ENCODE data around the gene ACOX3. TPM values are rescaled to one million over a fixed set of nuclear protein-coding genes. Genes with fewer than 3 reads are reported as not detected.

ACOX3 gene
- total and polyA plus RNA-seq, 2 of the 8 experiments (the other 6 are each of a cell fraction or from before 2014, with no cell fraction given): 2.5 to 9.9 TPM

DNA sequence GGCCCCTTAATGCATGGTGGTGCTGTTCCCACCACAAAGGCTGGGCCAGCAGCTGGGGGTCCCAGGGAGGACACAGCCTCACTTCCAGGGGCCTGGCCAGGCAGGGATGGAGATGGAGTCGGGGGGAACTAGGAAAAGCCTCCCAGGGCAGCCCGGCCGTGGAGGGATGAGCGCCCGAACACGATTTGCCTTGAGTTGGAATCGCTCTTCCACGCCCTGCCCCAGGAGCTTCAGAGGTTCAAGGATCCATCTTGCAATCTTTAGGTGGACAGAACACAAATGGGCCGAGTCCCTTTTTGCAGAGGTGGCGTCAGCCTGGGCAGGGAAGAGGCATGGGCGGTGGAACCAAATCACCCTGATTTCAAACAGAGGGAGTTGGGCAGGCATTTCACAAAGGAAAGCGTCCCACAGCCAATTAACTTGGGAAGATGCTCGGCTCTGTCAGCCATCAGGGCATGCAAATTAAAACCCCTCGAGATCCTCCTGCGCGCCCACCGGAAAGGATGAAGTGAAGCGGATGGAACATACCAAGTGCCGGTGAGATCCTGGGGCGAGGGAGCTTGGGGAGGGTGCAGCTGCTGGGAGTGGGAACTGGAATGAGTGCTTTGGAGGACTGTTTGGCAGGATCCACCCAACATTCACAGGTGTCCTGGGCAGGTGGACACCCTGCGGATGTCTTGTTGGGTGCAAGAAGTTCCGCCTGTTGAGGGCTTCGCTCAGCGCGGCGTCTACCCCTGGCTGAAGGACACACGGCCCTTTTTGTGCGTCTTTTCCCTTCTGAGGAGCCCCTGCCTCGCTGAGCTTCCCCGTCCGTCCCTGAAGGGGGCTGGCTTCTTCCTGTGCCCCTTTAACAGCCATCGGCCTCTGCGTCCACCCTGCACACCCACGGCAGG is 95.2 kb downstream of the ACOX3 start (continued):
- TF ChIP-seq, protein P1, sequence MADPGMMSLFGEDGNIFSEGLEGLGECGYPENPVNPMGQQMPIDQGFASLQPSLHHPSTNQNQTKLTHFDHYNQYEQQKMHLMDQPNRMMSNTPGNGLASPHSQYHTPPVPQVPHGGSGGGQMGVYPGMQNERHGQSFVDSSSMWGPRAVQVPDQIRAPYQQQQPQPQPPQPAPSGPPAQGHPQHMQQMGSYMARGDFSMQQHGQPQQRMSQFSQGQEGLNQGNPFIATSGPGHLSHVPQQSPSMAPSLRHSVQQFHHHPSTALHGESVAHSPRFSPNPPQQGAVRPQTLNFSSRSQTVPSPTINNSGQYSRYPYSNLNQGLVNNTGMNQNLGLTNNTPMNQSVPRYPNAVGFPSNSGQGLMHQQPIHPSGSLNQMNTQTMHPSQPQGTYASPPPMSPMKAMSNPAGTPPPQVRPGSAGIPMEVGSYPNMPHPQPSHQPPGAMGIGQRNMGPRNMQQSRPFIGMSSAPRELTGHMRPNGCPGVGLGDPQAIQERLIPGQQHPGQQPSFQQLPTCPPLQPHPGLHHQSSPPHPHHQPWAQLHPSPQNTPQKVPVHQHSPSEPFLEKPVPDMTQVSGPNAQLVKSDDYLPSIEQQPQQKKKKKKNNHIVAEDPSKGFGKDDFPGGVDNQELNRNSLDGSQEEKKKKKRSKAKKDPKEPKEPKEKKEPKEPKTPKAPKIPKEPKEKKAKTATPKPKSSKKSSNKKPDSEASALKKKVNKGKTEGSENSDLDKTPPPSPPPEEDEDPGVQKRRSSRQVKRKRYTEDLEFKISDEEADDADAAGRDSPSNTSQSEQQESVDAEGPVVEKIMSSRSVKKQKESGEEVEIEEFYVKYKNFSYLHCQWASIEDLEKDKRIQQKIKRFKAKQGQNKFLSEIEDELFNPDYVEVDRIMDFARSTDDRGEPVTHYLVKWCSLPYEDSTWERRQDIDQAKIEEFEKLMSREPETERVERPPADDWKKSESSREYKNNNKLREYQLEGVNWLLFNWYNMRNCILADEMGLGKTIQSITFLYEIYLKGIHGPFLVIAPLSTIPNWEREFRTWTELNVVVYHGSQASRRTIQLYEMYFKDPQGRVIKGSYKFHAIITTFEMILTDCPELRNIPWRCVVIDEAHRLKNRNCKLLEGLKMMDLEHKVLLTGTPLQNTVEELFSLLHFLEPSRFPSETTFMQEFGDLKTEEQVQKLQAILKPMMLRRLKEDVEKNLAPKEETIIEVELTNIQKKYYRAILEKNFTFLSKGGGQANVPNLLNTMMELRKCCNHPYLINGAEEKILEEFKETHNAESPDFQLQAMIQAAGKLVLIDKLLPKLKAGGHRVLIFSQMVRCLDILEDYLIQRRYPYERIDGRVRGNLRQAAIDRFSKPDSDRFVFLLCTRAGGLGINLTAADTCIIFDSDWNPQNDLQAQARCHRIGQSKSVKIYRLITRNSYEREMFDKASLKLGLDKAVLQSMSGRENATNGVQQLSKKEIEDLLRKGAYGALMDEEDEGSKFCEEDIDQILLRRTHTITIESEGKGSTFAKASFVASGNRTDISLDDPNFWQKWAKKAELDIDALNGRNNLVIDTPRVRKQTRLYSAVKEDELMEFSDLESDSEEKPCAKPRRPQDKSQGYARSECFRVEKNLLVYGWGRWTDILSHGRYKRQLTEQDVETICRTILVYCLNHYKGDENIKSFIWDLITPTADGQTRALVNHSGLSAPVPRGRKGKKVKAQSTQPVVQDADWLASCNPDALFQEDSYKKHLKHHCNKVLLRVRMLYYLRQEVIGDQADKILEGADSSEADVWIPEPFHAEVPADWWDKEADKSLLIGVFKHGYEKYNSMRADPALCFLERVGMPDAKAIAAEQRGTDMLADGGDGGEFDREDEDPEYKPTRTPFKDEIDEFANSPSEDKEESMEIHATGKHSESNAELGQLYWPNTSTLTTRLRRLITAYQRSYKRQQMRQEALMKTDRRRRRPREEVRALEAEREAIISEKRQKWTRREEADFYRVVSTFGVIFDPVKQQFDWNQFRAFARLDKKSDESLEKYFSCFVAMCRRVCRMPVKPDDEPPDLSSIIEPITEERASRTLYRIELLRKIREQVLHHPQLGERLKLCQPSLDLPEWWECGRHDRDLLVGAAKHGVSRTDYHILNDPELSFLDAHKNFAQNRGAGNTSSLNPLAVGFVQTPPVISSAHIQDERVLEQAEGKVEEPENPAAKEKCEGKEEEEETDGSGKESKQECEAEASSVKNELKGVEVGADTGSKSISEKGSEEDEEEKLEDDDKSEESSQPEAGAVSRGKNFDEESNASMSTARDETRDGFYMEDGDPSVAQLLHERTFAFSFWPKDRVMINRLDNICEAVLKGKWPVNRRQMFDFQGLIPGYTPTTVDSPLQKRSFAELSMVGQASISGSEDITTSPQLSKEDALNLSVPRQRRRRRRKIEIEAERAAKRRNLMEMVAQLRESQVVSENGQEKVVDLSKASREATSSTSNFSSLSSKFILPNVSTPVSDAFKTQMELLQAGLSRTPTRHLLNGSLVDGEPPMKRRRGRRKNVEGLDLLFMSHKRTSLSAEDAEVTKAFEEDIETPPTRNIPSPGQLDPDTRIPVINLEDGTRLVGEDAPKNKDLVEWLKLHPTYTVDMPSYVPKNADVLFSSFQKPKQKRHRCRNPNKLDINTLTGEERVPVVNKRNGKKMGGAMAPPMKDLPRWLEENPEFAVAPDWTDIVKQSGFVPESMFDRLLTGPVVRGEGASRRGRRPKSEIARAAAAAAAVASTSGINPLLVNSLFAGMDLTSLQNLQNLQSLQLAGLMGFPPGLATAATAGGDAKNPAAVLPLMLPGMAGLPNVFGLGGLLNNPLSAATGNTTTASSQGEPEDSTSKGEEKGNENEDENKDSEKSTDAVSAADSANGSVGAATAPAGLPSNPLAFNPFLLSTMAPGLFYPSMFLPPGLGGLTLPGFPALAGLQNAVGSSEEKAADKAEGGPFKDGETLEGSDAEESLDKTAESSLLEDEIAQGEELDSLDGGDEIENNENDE (IDR thresholded peaks at IDR 0.05; ENCODE audit: insufficient replicate concordance, low read length): no peak
- TF ChIP-seq RAD21 (IDR thresholded peaks at IDR 0.05 in 1 of 2, conservative IDR thresholded peaks at IDR 0.05 in 1 of 2; ENCODE audit: low read depth in 2 of 2, low read length in 2 of 2) (no peak), CHD2 (IDR thresholded peaks at IDR 0.05; ENCODE audit: low read length) (no peak), SIX5 (IDR thresholded peaks at IDR 0.05; ENCODE audit: low read depth, low read length) (no peak), GTF2F1 (IDR thresholded peaks at IDR 0.05; ENCODE audit: borderline replicate concordance, low read depth, low read length) (no peak), POLR2A (IDR thresholded peaks at IDR 0.05; ENCODE audit: control extremely low read depth in 1 of 2, low read depth in 2 of 2, low read length in 2 of 2) (no peak), NRF1 (IDR thresholded peaks at IDR 0.05; ENCODE audit: low read depth, low read length) (no peak), SP4 (IDR thresholded peaks at IDR 0.05; ENCODE audit: low read length) (no peak)
- TF ChIP-seq, protein P2, sequence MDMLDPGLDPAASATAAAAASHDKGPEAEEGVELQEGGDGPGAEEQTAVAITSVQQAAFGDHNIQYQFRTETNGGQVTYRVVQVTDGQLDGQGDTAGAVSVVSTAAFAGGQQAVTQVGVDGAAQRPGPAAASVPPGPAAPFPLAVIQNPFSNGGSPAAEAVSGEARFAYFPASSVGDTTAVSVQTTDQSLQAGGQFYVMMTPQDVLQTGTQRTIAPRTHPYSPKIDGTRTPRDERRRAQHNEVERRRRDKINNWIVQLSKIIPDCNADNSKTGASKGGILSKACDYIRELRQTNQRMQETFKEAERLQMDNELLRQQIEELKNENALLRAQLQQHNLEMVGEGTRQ (IDR thresholded peaks at IDR 0.05; ENCODE audit: low read length): no peak
